Stimulated activated naive CD8-positive, alpha-beta T cell treated with anti-CD3 and anti-CD28 coated beads, Interleukin-15, amount 100 ng/mL, for 72 hours (primary cell): Measurements from ENCODE around the gene COX14.
"Not testable (repeated sequence)": the region's sequence is repeated elsewhere in the genome, so short reads cannot be mapped to it uniquely, and the experiment has no call there.

Experiments
- ATAC-seq: fragments of 150-1000 bp; cut with Tn5 transposase; 2 replicates; pipeline ENCODE4 v1.10.0; 2021; ENCODE audit warnings: mild to moderate bottlenecking, moderate library complexity
- DNase-seq, 2 donors: peaks; one replicate each; pipeline ENCODE4 v3.0.0; 2021 to 2022
- H3K27ac Mint-ChIP-seq, 2 donors: one replicate each; pipeline ENCODE4 v1.8.0; 2022; ENCODE audit warnings: mild to moderate bottlenecking in 2 of 2, mixed read lengths in 2 of 2, moderate library complexity in 2 of 2
- H3K27me3 Mint-ChIP-seq: one replicate; pipeline ENCODE4 v1.8.0; 2022; ENCODE audit warnings: mixed read lengths
- H3K4me1 Mint-ChIP-seq: one replicate; pipeline ENCODE4 v1.8.0; 2022; ENCODE audit warnings: mild to moderate bottlenecking, mixed read lengths
- H3K4me3 Mint-ChIP-seq, 2 donors: one replicate each; pipeline ENCODE4 v1.8.0; 2022; ENCODE audit warnings: mild to moderate bottlenecking in 2 of 2, mixed read lengths in 2 of 2, moderate library complexity in 1 of 2
- H3K9me3 Mint-ChIP-seq, 2 donors: one replicate each; pipeline ENCODE4 v1.8.0; 2022; ENCODE audit warnings: mixed read lengths in 2 of 2

The COX14 gene

DNA sequence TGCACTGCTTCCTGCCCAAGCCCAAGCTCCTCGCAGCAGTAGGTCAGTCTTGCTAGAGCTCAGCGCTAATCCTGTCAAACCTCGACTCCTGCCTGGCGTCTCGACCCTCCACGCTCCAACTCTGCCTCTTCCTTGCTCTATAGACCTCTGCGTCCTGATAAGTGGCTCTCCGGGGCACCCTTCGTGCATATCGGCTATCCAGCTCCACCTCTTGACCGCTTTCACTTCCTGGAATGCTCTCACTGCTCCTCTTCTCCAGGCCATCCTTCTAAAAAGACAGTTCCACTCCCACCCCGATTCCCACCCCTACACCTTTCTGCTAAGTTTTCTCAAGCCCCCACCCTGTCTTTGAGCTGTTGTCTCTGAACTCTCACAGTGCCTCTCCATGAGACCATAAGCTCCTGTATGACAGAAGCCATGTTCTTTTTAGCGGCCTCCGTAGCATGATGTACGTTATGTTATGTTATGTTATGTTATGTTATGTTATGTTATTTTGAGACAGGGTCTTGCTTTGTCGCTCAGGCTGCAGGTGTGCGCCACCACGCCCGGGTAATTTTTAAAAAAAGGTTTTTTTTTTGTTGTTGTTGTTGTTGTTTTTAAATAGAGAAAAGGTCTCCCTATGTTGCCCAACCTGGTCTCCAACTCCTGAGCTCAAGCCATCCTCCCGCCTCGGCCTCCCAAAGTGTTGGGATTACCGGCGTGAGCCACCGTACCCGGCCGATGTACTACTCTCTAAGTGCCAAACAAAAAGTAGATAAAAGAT lies 601 bp downstream of the COX14 start:
- H3K4me1 Mint-ChIP-seq, result peaks cover 67% of the 10 kb centered on the region
- H3K9me3 Mint-ChIP-seq, result no peaks in the 10 kb centered on the region
- peak overlapping the region; percentile 95 to 98 for H3K27ac Mint-ChIP-seq
- peak overlapping the region; percentile 98 to 99 for H3K4me3 Mint-ChIP-seq
- ATAC-seq (no peak), DNase-seq (no peak)
- H3K27me3 Mint-ChIP-seq, result no peaks in the 10 kb centered on the region

DNA sequence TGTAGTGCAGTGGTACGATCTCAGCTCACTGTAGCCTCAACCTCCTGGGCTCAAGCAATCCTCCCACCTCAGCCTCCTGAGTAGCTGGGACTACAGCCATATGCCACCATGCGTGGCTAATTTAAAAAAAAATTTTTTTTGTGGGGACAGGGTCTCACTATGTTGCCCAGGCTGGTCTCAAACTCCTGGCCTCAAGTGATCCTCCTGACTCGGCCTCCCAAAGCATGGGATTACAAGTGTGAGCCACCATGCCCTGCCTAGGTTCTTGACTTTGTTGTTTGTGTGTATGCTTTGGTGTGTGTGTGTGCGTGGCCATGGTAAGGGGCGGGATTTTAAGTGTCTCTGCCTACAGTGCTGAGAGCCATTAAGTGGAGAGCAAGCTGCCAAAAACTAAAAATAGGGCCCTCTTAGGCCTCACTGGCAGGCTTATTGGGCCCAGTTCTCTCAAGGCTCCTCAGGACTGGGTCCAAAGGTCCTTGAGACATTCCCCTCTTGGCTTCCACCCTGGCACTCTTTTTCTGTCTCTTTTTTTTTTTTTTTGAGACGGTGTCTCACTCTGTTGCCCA lies 5.1 kb downstream of the COX14 start:
- no peak overlapping the region for H3K27ac Mint-ChIP-seq
- peaks cover 41% of the 10 kb centered on the region for H3K4me1 Mint-ChIP-seq
- H3K9me3 Mint-ChIP-seq, result no peaks in the 10 kb centered on the region
- DNase-seq, result no peak
- no peak overlapping the region for H3K4me3 Mint-ChIP-seq
- no peaks in the 10 kb centered on the region for H3K27me3 Mint-ChIP-seq
- ATAC-seq, result no peak

GRCh38 chr12:50119387-50119786 lies 7.4 kb downstream of the COX14 start:
- H3K27ac Mint-ChIP-seq, result peak overlapping the region; percentile 61 to 91
- DNase-seq (no peak), ATAC-seq (no peak)
- no peaks in the 10 kb centered on the region for H3K27me3 Mint-ChIP-seq
- H3K9me3 Mint-ChIP-seq, result no peaks in the 10 kb centered on the region
- no peak overlapping the region for H3K4me3 Mint-ChIP-seq
- peaks cover 31% of the 10 kb centered on the region for H3K4me1 Mint-ChIP-seq

DNA sequence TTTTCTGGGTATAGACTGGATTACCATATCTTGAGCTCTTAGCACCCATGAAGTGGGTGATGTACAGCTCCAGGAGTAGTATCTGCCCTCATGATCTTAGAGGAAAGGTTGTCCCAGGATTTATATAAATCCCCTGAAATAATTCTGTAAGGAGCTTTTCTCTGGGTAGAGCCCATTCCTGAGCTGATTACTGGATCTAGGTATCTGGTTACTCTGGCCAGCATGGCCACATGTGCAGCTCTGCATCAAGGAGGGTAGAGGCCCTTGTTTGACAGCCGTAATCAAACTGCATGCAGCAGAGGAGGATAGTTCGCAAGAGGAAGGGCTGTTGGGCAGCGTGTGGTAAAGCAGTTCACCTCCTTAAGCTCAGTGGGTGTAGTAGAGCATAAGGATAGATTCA lies 8.5 kb downstream of the COX14 start:
- Mint-ChIP-seq H3K27me3 (no peaks in the 10 kb centered on the region), H3K27ac (no peak overlapping the region), H3K9me3 (no peaks in the 10 kb centered on the region), H3K4me3 (no peak overlapping the region), H3K4me1 (peaks cover 35% of the 10 kb centered on the region)
- DNase-seq, result no peak
- no peak for ATAC-seq

GRCh38 chr12:50120953-50121352 lies 8.9 kb downstream of the COX14 start:
- no peak overlapping the region for H3K4me3 Mint-ChIP-seq
- ATAC-seq, result no peak

DNA sequence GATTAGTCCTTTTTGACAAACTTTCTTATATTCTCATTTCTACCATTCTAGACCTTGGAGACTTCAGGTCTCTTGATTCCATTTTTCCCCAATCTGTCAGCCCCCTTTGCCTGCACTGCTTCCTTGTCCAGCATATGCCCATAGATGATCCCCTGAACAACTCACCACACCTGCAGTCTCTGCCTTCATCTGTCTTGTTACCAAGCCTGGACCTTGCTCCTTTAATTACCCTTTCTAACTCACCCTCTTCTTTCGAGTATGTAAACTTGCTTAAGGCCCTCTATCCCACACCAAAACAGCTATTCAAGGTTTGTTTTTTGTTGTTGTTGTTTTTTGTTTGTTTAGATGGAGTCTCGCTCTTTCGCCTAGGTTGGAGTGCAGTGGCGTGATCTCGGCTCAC lies 9.6 kb downstream of the COX14 start:
- H3K9me3 Mint-ChIP-seq, result no peaks in the 10 kb centered on the region
- H3K4me1 Mint-ChIP-seq, result peaks cover 29% of the 10 kb centered on the region
- no peak overlapping the region for H3K4me3 Mint-ChIP-seq
- DNase-seq, result no peak
- H3K27ac Mint-ChIP-seq, result peak overlapping the region in 1 of 2 donors; percentile 41
- no peaks in the 10 kb centered on the region for H3K27me3 Mint-ChIP-seq
- no peak for ATAC-seq

More at GRCh38 chr12:50120953-50121352, 8.9 kb downstream of the COX14 start:
- no peak for DNase-seq
- Mint-ChIP-seq H3K4me1 (peaks cover 35% of the 10 kb centered on the region), H3K27ac (no peak overlapping the region), H3K9me3 (no peaks in the 10 kb centered on the region), H3K27me3 (no peaks in the 10 kb centered on the region)

- Mint-ChIP-seq H3K4me3 (no peak overlapping the region), H3K9me3 (no peaks in the 10 kb centered on the region), H3K27me3 (no peaks in the 10 kb centered on the region), H3K27ac (no peak overlapping the region), H3K4me1 (peaks cover 28% of the 10 kb centered on the region)
- ATAC-seq, result no peak
- DNase-seq, result no peak
Measured at GRCh38 chr12:50123203-50123602, 11.2 kb downstream of the COX14 start.

DNA sequence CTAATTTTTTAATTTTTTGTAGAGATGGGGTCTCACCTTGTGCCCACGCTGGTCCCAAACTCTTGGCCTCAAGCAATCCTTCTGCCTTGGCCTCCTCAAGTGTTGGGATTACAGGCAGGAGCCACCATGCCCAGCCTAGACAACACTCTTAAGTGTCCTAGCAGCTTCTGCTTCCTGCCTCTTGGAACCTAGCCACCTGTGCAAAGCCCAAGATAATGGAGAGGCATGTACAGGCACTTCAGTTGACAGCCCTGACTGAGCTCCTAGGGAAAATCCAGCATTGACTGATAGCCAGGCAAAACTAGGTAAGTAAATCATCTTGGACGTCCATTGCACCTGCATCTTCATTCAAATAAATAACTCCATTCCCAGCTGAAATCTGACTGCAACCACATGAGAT lies 15.5 kb downstream of the COX14 start:
- Mint-ChIP-seq H3K9me3 (no peaks in the 10 kb centered on the region), H3K27me3 (no peaks in the 10 kb centered on the region), H3K4me3 (no peak overlapping the region), H3K27ac (no peak overlapping the region), H3K4me1 (peaks cover 30% of the 10 kb centered on the region)
- DNase-seq, result no peak
- no peak for ATAC-seq

- Mint-ChIP-seq H3K4me3 (no peak overlapping the region), H3K27me3 (no peaks in the 10 kb centered on the region), H3K4me1 (peaks cover 31% of the 10 kb centered on the region), H3K27ac (no peak overlapping the region), H3K9me3 (no peaks in the 10 kb centered on the region)
- ATAC-seq (no peak), DNase-seq (no peak)
Measured at GRCh38 chr12:50129290-50129689, 17.3 kb downstream of the COX14 start.

GRCh38 chr12:50132505-50133135 lies 20.6 kb downstream of the COX14 start:
- no peak for ATAC-seq
- Mint-ChIP-seq H3K27ac (peak overlapping the region in 1 of 2 donors; percentile 3), H3K9me3 (no peaks in the 10 kb centered on the region), H3K4me1 (peaks cover 11% of the 10 kb centered on the region), H3K4me3 (no peak overlapping the region), H3K27me3 (no peaks in the 10 kb centered on the region)
- no peak for DNase-seq

DNA sequence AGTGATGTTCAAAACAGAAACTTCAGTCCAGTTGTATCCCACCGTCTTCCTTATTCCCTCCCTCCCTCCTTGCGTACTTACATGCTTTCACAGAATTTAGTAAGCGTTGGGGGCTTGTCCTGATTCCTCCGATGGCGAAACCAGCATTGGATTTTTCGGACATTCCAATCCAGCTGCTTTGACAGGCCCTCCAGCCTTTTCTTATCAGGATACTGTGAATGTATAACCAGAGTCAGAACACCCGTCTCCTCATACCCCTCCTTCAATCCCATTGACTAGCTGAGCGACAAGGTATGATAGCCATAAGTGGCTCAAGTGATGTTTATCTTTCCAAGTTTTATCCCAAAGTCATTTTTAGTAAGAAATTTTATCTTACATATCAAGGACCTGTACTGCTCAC lies 31.0 kb downstream of the COX14 start:
- H3K9me3 Mint-ChIP-seq, result no peaks in the 10 kb centered on the region
- no peak for DNase-seq
- no peak overlapping the region for H3K27ac Mint-ChIP-seq
- no peak overlapping the region for H3K4me3 Mint-ChIP-seq
- H3K4me1 Mint-ChIP-seq, result no peaks in the 10 kb centered on the region
- ATAC-seq, result no peak
- H3K27me3 Mint-ChIP-seq, result no peaks in the 10 kb centered on the region

- no peak overlapping the region for H3K4me3 Mint-ChIP-seq
- ATAC-seq, result no peak
- peaks cover 14% of the 10 kb centered on the region for H3K4me1 Mint-ChIP-seq
- no peak overlapping the region for H3K27ac Mint-ChIP-seq
- H3K9me3 Mint-ChIP-seq, result no peaks in the 10 kb centered on the region
- DNase-seq, result no peak
- H3K27me3 Mint-ChIP-seq, result no peaks in the 10 kb centered on the region
Measured at GRCh38 chr12:50145439-50145838, 33.4 kb downstream of the COX14 start.

GRCh38 chr12:50147281-50147680 lies 35.2 kb downstream of the COX14 start:
- Mint-ChIP-seq H3K27me3 (no peaks in the 10 kb centered on the region), H3K4me1 (peaks cover 29% of the 10 kb centered on the region), H3K4me3 (no peak overlapping the region), H3K27ac (no peak overlapping the region), H3K9me3 (no peaks in the 10 kb centered on the region)
- DNase-seq (no peak), ATAC-seq (no peak)

DNA sequence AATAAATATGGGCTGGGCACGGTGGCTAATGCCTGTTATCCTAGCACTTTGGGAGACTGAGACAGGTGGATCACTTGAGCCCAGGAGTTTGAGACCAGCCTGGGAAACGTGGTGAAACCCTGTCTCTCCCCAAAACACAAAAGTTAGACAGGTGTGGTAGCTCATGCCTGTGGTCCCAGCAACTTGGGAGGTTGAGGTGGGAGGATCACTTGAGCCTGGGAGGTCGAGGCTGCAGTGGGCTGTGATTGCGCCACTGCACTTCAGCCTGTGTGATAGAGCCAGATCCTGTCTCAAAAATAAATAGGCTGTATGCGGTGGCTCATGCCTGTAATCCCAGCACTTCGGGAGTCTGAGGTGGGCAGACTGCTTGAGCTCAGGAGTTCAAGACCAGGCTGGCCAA lies 36.0 kb downstream of the COX14 start:
- not testable (repeated sequence) for DNase-seq, H3K4me3 Mint-ChIP-seq, H3K27me3 Mint-ChIP-seq, H3K9me3 Mint-ChIP-seq, ATAC-seq, H3K27ac Mint-ChIP-seq
- peaks cover 29% of the 10 kb centered on the region for H3K4me1 Mint-ChIP-seq

DNA sequence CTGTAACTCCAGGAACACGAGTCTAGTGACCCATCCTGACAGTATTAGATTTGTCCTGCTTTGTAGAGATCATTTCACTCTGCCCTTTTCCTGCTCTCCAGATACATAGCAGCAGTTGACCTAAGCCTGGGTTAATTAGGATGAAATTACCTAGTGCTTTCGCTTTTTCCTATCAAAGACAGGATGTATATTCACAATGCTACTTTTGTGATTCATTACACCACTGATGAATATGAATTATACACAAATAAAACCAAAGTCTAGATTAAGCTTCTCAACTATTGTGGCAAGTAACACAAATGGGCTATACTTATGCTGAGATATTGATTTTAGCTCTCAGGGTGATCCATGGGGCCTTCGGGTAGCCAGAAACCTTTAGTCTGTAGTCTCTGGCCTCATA lies 37.3 kb downstream of the COX14 start:
- peak; percentile 43 for ATAC-seq
- H3K9me3 Mint-ChIP-seq, result no peaks in the 10 kb centered on the region
- H3K4me1 Mint-ChIP-seq, result peaks cover 29% of the 10 kb centered on the region

GRCh38 chr12:50151047-50151687 lies 39.1 kb downstream of the COX14 start:
- DNase-seq (no peak), ATAC-seq (no peak)
- Mint-ChIP-seq H3K27me3 (no peaks in the 10 kb centered on the region), H3K9me3 (no peaks in the 10 kb centered on the region), H3K4me1 (peaks cover 29% of the 10 kb centered on the region), H3K27ac (peak overlapping the region in 1 of 2 donors; percentile 0), H3K4me3 (no peak overlapping the region)

More for the DNA sequence above, 37.3 kb downstream of the COX14 start:
- peak overlapping the region in 1 of 2 donors; percentile 55 for H3K27ac Mint-ChIP-seq
- H3K4me3 Mint-ChIP-seq, result no peak overlapping the region
- DNase-seq, result no peak
- no peaks in the 10 kb centered on the region for H3K27me3 Mint-ChIP-seq
